Measurements from ENCODE around the gene DSP.

DNA sequence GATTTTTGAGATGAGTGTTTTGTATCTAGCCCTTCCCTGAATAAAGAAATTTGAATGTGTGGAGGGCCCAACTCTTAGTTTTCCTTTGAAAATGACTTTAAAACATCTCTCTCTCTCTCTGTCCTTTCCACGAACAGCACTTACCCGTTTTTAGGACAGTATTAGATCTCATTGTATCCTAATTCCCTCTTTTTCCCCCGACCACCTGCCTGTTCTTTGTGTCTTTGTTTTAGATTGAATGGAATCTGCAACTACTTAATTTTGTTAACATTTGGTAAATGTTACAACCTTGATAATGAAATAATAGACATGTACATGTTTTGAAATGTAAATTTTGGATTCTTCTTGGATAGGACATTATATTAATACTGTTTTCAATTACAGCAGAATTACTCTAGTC lies 3.1 kb downstream of the DSP start:
- TF ChIP-seq, protein P1, sequence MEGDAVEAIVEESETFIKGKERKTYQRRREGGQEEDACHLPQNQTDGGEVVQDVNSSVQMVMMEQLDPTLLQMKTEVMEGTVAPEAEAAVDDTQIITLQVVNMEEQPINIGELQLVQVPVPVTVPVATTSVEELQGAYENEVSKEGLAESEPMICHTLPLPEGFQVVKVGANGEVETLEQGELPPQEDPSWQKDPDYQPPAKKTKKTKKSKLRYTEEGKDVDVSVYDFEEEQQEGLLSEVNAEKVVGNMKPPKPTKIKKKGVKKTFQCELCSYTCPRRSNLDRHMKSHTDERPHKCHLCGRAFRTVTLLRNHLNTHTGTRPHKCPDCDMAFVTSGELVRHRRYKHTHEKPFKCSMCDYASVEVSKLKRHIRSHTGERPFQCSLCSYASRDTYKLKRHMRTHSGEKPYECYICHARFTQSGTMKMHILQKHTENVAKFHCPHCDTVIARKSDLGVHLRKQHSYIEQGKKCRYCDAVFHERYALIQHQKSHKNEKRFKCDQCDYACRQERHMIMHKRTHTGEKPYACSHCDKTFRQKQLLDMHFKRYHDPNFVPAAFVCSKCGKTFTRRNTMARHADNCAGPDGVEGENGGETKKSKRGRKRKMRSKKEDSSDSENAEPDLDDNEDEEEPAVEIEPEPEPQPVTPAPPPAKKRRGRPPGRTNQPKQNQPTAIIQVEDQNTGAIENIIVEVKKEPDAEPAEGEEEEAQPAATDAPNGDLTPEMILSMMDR (IDR thresholded peaks at IDR 0.05; ENCODE audit: insufficient read depth, low read length): no peak
- TF ChIP-seq POLR2AphosphoS5 (IDR thresholded peaks at IDR 0.05; ENCODE audit: low read depth) (no peak), GABPA (IDR thresholded peaks at IDR 0.05; ENCODE audit: low read depth) (no peak)
- TF ChIP-seq, protein P2, sequence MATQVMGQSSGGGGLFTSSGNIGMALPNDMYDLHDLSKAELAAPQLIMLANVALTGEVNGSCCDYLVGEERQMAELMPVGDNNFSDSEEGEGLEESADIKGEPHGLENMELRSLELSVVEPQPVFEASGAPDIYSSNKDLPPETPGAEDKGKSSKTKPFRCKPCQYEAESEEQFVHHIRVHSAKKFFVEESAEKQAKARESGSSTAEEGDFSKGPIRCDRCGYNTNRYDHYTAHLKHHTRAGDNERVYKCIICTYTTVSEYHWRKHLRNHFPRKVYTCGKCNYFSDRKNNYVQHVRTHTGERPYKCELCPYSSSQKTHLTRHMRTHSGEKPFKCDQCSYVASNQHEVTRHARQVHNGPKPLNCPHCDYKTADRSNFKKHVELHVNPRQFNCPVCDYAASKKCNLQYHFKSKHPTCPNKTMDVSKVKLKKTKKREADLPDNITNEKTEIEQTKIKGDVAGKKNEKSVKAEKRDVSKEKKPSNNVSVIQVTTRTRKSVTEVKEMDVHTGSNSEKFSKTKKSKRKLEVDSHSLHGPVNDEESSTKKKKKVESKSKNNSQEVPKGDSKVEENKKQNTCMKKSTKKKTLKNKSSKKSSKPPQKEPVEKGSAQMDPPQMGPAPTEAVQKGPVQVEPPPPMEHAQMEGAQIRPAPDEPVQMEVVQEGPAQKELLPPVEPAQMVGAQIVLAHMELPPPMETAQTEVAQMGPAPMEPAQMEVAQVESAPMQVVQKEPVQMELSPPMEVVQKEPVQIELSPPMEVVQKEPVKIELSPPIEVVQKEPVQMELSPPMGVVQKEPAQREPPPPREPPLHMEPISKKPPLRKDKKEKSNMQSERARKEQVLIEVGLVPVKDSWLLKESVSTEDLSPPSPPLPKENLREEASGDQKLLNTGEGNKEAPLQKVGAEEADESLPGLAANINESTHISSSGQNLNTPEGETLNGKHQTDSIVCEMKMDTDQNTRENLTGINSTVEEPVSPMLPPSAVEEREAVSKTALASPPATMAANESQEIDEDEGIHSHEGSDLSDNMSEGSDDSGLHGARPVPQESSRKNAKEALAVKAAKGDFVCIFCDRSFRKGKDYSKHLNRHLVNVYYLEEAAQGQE (IDR thresholded peaks at IDR 0.05; ENCODE audit: insufficient replicate concordance, low read depth): no peak
